ENCODE data around the gene LMNB1. TPM values are rescaled to one million over a fixed set of nuclear protein-coding genes. Genes with fewer than 3 reads are reported as not detected.

LMNB1 gene
- total RNA-seq, 4 donors from 2014 or later: 13.7 to 61.5 (median 39.2) TPM

- WGBS, 2 donors: 91 to 95% methylated on average over 17 to 20 of the region's 22 CpGs
- Histone ChIP-seq H3K27ac (no peak overlapping the region), H3K27me3 (peaks cover 0 to 9% (median 0%) of the 10 kb centered on the region in 4 donors), H3K36me3 (no peaks in the 10 kb centered on the region), H3K4me3 (no peak overlapping the region), H3K4me1 (peaks cover 0 to 7% (median 3%) of the 10 kb centered on the region in 3 donors), H3K9me3 (no peaks in the 10 kb centered on the region)
- intact Hi-C loops (cut with DNase I): no loop called here
- no peak for DNase-seq
- no peak for TF ChIP-seq POLR2A (IDR thresholded peaks at IDR 0.05)
- TF ChIP-seq CTCF (IDR thresholded peaks at IDR 0.05): no peak
Observed at GRCh38 chr5:126864042-126864688, 87.2 kb downstream of the LMNB1 start.

GRCh38 chr5:126865299-126865698 is 88.4 kb downstream of the LMNB1 start:
- 38 to 57% methylated on average over 3 of the region's 3 CpGs for WGBS, 2 donors
- TF ChIP-seq CTCF (IDR thresholded peaks at IDR 0.05) (no peak), POLR2A (IDR thresholded peaks at IDR 0.05) (no peak)
- peaks cover 0 to 9% (median 0%) of the 10 kb centered on the region in 4 donors for H3K27me3 ChIP-seq
- peaks cover 0 to 10% (median 4%) of the 10 kb centered on the region in 3 donors for H3K4me1 ChIP-seq
- DNase-seq: no peak
- H3K9me3 ChIP-seq: no peaks in the 10 kb centered on the region
- intact Hi-C loops (cut with DNase I): no loop called here
- H3K36me3 ChIP-seq: no peaks in the 10 kb centered on the region
- H3K27ac ChIP-seq: no peak overlapping the region
- no peak overlapping the region for H3K4me3 ChIP-seq

GRCh38 chr5:126866851-126867636 is 90.1 kb downstream of the LMNB1 start:
- no peak for DNase-seq
- H3K36me3 ChIP-seq: no peaks in the 10 kb centered on the region
- H3K27ac ChIP-seq: no peak overlapping the region
- WGBS, 2 donors: 79 to 85% methylated on average over 6 to 7 of the region's 8 CpGs
- H3K9me3 ChIP-seq: no peaks in the 10 kb centered on the region
- intact Hi-C loops (cut with DNase I): no loop called here
- H3K4me3 ChIP-seq: no peak overlapping the region
- H3K4me1 ChIP-seq: peaks cover 0 to 10% (median 4%) of the 10 kb centered on the region in 3 donors
- H3K27me3 ChIP-seq: peaks cover 0 to 9% (median 0%) of the 10 kb centered on the region in 4 donors
- no peak for TF ChIP-seq CTCF (IDR thresholded peaks at IDR 0.05)
- TF ChIP-seq POLR2A (IDR thresholded peaks at IDR 0.05): no peak

DNA sequence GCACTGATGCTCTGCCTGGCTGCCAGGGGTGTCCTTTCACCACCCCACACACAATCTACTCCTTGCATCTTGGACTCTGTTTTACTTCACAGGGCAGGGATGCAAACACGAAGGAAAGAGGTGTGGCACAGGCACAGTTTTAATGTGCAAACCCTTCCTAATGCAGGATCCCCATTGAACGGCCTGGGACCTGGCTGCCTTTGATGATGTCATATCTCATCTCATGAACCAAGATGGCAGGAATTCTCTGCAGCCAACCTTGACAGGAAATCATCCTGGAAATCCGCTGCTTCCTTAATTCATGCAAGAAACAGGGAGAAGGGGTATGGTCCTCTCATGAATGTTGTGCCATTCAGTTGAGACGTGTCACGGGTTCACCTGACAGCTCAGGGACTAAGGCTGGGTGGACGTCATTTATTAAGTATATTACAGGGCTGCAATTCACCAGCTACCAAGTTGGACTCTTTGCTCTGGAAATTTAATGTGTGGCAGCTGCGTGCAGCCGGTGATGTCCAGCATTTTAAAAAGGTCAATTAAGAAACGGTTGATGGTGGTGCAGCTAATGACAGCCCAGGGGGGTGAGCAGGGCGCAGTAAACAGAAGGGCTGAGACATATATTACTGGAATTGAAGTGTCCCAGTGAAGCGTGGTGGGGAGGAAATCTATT is 91.5 kb downstream of the LMNB1 start:
- Histone ChIP-seq H3K36me3 (no peaks in the 10 kb centered on the region), H3K27ac (no peak overlapping the region), H3K27me3 (peaks cover 0 to 16% (median 0%) of the 10 kb centered on the region in 4 donors), H3K4me3 (no peak overlapping the region), H3K9me3 (no peaks in the 10 kb centered on the region), H3K4me1 (peaks cover 0 to 10% (median 4%) of the 10 kb centered on the region in 3 donors)
- TF ChIP-seq POLR2A (IDR thresholded peaks at IDR 0.05) (no peak), CTCF (IDR thresholded peaks at IDR 0.05) (no peak)
- intact Hi-C loops (cut with DNase I): no loop called here
- WGBS, 2 donors: 73 to 76% methylated on average over 10 of the region's 11 CpGs
- no peak for DNase-seq
